Glomerular visceral epithelial cell (primary cell): ENCODE results near the gene LDB2.
"Not testable (repeated sequence)": the region's sequence is repeated elsewhere in the genome, so short reads cannot be mapped to it uniquely, and the experiment has no call there.

Experiments used
- DNase-seq: peaks from one replicate; pipeline ENCODE4 v3.0.0-alpha.2; 2016; ENCODE audit errors: extremely low spot score

The LDB2 gene

DNA sequence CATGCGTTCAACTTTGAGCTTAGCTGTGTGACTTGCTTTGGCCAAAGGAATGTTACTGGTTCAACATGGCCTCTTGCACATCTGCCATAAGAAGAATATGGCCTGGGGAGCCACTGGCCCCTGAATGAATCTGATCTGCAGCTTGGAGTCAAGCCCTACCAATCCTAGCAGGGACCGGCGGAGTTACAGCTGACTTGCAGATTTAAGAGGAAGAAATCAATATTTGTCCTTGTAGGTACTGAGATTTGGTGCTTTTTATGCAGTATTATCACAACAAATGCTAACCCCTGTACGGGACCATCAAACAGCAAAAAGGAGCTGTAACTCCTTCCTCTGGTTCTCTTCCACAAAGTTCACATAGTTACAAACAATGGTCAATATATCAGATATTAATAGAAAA is 252.0 kb downstream of the LDB2 start:
- no peak for DNase-seq

DNA sequence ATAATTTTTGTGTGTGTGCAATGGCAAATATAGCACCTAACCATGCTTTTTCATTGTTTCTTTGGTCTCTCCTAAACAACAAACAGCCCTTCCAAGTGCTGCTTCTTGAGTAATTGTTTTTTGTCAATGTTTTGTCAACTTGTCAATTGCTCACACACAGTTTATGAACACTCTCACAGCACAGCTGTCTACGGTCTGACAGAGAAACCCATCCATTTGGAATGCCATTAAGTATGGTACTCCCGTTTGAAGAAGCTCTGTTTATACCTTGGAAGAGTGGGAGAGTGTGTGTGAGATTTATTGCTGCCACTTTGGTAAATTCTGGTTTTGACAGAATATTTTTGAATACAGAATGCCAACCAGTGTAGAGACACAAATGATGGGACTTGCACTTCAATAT is 254.6 kb downstream of the LDB2 start:
- no peak for DNase-seq

DNA sequence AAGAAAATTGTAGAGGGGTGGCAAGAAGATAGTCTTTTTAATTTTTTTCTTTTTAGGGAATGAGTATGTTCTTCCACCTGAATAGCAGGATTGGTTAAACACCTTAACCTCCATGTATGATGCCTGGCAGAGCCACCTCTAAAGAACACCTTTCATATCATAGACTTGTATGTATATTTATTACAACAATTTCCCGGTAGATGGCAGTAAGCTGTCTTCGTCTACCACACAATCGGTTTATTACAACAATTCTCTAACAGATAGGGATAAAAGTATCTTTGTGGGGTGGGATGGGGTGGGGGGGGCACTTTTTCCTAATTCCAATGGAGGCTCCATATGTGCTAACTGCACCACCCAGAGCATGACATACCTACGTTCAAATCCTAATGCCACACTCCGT is 255.5 kb downstream of the LDB2 start:
- no peak for DNase-seq

DNA sequence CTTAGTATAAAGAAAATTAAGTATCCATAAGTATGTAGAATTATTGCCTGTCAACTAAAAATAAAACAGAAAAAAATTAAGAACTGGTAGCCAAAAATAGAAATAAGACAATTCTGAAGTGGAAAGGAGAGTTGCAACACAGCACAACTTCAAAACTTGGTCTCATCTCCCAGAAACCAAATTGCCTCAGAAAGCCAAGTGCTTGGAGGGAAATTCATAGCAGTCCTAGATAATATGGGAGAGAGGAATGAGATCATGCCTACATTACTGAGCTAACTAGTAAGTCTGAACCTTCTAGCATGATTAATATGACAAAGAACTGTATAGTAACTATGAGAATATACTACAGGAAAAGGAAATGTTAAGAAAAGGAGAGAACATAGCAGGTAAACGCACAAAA is 256.5 kb downstream of the LDB2 start:
- DNase-seq, result no peak

DNA sequence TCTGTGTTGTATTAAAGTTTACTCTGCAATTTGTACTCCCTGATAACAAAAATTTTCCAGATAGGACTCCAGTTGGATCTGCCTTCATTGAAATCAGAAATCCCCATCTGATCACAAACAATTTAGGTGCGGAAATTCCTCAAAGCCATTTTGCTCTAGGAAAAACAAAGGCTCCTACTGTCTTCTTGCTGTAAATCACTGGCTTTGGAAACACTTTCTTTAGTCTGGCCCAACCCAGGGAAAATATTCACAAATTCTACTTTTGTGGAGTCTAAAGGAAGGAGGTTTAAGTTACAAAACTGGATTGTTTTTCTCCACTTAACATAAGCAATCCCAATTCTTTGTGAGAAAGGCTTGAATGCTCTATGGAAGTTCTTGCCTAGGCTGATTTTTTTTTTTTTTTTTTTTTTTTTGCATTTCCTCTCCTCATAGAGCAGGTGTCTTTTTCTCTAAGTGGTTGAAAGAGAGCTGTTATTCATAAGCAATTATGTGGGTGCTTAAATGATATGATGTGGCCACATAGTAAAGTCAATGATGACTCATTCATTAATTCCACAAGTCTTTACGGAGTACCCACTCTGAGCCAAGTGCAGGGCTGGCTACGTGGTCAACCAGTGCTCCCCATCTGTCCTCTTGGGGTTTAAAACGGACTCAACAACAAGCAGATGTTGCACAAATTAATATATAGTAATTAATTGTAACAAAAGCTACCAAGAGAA is 261.4 kb downstream of the LDB2 start:
- DNase-seq, result no peak

DNA sequence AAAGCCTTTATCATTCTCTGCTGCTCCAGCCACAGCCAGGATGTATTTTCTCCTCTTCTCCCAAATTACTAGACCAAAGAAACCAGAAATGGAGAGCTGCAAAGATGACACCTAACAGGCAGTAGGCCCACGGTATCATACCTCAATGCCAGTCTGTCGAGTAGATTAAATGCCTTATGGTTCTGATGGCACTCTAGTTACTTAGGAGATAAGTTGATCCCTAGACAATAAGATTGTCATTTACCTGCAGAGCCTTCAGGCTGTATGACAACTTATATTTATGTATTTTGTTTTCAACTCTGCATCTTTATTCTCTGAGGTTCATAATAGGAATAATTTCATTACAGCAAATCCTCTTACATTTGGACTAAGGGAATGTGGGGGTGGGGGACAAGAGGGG is 262.1 kb downstream of the LDB2 start:
- no peak for DNase-seq

DNA sequence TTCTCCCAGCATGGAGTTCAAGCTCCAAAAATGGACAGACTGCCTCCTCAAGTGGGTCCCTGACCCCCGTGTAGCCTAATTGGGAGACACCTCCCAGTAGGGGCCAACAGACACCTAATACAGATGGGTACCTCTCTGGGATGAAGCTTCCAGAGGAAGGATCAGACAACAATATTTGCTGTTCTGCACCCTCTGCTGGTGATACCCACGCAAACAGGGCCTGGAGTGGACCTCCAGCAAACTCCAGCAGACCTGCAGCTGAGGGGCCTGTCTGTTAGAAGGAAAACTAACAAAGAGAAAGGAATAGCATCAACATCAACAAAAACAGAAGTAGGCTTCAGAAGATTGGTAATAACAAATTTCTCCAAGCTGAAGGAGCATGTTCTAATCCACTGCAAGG is 269.2 kb downstream of the LDB2 start:
- not testable (repeated sequence) for DNase-seq

DNA sequence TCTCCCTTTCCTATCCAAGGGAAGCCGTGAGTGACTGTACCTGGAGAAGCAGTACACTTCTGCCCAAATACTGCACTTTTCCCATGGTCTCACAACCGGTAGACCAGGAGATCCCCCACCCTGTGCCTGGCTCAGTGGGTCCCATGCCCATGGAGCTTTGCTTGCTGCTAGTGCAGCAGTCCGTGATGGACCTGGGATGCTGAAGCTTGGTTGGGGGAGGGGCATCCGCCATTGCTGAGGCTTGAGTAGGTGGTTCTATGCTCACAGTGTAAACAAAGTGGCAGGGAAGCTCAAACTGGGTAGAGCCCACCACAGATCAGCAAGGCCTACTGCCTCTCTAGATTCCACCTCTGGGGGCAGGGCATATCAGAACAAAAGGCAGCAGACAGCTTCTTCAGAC is 269.6 kb downstream of the LDB2 start:
- DNase-seq, result not testable (repeated sequence)

DNA sequence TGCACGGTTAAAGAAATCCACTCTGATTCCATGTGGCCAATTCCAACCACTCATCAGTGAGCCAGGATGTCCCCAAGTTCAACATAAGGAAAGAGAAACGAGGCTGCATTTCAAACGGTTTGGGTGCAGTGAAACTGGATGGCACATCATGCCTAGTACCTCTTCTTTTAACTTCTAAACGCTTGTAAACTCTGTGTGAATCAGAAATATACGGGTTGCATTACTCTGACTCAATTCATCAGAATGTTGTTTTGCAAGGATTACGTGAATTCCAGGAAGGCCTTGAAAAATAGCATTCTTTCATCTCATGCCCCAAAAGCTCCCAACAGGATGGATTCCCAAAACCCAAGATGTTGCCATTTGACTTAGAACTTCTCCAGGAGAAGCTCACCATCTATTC is 270.4 kb downstream of the LDB2 start:
- no peak for DNase-seq

DNA sequence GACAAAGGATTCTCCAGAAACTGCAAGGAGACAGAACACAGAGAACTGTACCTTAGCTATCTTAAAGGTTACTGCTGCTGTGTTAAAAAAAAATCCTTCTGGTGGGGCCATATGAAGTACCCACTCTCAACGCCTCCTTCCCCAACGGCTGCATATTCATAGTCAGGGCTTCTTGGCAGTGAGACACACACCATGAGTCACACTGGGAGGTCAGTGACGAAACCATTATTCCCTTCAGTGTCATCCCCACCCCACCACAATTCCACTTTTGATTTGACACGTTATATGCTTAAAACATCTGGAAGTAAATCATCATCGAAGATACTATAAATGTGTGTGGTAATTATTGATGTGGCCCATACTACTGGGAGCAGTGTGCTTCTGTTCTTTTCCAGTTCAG is 271.5 kb downstream of the LDB2 start:
- DNase-seq, result no peak

DNA sequence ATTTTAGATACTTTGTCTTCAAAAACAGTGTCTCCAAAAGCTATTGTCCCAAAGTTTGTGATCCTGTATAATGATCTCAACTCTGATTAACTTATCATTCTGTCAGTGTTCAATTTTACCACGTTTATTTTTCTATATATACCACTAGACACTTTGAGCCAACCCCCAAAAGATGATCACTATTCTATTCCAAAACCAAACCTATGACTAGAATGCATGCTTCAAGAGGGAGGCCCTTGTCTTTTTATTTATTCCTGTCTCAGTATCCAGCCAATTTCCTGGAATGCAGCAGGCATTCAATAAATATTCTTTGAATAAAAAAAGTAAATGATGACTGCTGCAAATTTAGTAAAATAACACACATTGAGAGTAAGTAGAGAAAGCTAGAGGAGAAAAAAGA is 275.6 kb downstream of the LDB2 start:
- DNase-seq, result no peak

DNA sequence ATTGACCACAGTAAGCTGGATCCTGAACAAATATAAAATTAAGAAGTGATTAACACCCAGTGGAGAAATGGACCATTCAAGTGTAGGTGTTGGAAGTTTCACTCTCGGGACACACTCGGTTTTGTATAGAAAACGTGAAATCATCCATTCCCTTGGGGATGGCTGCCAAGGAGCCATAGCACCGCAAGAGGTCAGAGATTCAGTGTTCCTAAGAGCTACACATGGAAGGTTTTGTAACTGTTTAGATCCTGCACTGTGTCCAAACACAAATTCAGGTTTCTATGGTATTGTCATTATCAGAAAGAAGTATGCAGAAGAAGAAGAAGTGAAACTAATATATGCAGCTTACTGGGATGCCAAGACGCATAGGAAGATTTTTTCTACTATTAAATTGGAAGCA is 281.0 kb downstream of the LDB2 start:
- DNase-seq, result no peak

DNA sequence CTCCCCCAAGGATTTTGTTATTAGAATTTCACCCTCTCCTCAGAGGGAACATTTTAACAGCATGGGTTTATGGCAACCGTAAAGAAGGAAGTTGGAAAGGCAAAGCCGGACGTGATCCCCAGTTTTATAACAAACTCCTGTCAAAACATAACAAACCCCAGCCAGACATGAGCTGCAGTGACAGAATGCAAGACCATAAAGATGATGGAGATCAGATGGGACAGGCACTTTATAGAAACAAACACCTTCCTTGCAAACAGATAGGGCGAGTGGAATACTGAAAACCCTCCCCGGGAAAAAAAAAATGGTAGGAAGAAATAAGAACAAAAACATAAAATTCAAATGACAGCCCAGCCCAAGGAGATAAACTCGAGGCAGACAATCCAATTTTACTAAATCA is 281.4 kb downstream of the LDB2 start:
- DNase-seq, result no peak

DNA sequence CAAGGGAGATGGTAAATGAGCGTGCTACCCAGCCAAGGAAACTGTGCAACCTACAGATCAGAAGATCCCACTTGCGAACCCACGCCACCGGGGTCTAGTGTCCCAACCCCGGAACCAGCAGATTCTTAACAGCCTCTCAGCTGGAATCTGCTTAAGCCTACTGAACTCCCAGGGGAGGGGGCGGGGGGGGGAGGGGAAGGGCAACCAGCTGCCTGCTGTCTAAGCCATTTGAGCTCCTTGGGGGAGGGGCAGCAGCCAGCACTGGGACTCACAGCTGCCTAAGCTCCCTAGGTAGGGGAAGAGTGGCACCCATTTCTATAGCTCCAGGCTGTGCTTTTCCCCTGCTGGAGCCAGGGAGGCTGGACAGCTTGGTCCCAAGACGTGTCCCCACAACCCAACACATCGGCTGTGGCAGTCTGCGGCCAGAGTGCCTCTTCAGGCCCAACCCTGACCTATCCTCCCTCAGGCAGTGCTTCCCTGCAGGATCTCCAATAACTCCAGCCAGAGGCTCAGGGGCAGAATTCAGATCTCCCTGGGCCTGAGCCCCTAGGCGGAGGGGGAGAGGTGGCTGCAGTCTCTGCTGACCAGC is 289.2 kb downstream of the LDB2 start:
- DNase-seq, result no peak

DNA sequence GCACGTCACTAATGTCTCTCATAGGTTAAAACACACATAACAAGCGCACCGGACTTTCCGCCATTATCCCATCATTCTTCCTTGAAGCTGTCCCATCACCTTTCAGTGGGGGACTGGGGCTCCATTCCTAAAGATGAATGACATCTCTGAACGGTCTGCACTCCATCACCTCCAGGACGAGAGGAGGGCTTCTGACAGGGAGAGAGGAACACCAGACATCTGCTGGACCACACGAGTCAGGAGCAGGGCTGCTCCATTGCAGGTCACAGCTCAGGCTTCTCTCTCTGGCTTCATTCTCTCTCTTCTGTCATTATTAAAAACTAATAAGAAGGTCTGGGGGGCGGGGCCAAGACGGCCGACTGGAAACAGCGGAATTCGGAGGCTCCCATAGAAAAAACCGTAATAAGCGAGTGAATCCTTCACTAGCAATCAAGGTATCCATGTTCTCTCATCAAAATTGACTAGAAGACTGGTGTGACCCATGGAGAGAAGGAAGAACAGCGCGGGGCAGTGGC is 289.8 kb downstream of the LDB2 start:
- DNase-seq, result no peak

DNA sequence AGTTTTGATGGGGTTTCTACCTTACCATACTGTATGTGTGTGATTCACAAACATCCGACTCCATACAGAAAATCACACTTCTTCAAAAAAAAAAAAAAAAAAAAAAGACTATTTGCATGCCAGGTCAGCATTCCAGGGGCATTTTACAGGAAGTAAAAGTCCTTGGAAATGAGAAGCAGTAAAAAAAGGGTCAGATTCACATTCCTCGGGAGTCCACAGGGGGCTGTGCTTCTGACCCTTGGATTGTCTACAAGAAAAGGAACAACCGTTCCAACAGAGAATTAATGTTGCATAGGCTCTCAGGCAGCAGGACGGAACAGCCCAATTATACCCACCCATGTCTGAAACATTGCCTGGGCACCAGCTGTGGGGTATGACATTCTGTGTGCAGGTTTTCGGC is 290.3 kb downstream of the LDB2 start:
- no peak for DNase-seq

DNA sequence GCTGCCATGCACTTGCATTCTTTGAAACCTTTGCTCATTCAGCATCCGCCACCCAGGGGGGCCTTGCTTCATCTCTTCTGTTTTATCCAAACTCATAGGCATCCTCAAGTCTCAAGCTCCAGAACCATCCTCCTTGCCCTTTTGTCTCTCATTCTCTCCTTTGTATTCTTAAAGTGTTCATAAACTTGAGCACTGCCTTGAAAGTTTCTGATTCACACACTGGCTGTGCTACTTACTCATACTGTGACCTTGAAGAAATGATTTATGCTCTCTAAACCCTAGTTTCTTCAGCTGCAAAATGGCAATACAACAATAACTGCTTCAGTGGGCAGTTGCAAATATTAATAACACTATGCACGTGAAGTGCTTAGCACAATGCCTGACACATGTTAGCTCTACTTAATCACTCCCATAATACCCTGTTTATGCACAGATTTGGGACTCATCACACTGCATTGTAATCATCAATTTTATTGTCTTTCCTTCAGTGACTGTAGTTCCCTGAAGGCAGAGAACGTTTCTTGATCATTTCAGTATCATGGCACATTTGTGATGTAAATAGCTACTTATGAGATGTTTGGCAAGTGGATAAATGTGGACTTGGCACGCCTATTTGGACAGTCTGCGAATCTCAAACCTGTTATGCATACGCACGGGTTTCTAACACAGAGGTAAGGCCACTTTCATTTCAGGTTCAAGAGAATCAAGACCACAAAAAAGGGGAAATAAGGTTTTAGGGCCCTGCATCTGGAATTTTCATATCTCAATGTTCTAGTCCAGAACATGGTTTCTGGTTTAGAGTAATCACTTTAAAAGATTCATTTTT is 291.0 kb downstream of the LDB2 start:
- no peak for DNase-seq

DNA sequence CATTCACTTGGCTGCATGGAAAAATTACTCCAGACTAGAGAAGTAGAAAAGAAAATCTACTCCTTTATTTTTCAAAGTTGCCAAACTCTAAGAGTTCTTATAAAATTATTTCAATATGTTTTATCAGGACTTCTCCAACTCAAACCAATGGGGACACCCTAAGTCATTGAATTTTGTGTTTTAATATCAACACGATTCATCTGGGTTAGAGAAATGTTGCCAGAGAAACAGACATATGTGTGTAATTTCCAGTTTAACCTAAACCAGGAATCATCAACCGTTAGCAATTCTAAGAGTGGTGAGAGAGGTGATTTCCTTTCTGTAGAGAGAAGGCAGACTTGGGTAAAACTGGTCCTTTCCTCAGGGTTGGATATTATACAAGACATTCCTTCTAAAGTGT is 291.8 kb downstream of the LDB2 start:
- no peak for DNase-seq

DNA sequence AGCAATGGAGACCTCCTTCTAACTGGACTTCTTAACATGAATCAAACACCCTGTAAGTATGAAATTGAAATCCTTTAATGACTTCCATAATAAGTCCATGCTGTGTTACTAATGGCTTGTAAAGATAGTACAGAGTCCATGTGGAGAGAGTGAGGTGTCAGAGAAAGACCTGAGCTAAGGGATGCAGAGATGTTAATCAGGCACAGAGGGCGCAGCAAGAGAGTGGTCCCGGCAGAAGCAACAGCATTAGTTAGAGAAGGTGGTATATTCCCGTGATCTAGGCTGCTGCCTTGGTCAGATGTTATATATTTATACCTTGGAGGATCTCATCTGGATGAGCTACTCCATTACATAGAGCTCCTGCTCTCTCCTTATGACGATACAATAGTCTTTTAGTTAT is 295.3 kb downstream of the LDB2 start:
- DNase-seq, result no peak

DNA sequence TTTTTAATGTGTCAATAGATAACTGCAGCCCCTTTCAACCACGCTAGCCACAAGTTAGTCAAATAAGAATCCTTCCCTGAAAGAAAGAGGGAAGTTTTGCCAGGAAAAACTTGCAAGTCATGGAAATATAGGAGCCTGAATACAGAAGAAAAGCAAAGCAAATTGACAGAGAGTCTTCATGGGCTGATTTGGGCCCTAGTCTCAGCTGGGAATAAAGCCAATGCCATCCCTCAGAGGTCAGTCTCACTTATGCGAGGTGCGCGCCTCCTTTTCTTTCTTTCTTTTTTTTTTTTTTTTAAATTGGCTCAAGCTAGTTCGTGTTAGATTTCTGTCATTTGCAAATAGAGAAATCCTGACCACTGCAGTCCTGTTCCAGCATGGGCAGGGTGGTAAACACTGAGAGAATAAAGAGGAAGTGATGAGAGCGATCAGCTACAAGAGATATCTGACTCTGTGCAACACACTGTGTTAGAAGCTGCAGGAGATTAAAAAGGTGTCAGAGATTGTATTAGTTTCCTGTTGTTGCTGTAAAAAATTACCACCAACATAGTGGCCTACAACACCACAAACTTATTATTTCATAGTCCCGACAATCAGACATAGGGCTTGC is 299.7 kb downstream of the LDB2 start:
- DNase-seq, result no peak

DNA sequence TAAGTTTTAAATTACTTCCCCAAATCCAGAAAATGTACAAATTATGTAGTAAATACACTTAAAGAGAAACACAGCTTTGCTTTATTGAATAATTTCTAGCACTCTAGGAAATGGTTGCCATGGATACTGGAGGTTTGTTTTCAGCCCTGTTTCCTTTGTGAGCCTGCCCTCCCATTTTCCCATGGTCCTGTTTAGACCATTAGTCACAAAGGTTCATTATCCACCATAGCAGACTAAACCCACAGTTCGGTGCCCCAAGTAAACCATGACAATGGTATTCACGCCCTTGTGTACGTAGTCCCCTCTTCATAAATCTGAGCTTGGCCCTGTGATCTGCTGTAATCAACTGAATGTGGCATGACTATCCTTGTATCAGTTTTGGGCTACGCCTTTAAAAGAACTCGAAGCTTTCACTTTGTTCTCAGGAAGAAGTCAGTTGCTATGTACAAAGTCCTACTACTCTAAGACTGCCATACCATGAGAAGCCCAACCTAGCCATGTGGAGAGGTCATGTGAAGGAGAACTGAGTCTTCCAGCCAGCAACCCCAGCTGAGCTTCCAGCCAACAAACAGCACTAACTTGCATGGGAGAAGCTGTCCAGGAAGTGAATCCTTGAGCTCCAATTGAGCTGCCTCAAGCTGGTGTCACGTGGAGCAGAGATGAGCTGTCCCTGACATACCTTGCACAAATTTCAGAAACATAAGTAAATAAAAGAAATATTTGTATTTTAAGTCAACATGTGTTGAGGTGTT is 300.4 kb downstream of the LDB2 start:
- no peak for DNase-seq

DNA sequence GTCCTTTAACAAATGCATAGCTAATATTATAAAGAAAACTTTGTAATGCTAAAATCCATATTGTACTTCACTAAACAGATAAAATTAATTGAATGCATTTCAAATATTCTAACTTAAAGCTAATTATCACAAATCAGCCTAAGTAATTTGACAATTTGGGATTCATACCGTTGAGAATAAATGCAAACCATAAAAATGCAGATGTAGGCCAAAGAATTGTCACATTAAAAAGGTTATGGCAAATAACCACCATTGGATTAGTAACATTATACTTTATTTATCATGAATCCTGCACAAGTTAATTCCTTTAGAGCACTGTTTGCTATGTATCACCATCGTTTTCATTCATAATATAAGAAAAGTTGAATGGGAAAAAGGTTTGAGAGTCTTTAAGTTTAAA is 301.0 kb downstream of the LDB2 start:
- DNase-seq, result no peak
